ENCODE results near the gene BCL2. TPM values are rescaled to one million over a fixed set of nuclear protein-coding genes. Genes with fewer than 3 reads are reported as not detected.

Gene BCL2
- total and polyA plus RNA-seq, 2 donors from 2014 or later: 6.0 to 39.2 TPM

DNA sequence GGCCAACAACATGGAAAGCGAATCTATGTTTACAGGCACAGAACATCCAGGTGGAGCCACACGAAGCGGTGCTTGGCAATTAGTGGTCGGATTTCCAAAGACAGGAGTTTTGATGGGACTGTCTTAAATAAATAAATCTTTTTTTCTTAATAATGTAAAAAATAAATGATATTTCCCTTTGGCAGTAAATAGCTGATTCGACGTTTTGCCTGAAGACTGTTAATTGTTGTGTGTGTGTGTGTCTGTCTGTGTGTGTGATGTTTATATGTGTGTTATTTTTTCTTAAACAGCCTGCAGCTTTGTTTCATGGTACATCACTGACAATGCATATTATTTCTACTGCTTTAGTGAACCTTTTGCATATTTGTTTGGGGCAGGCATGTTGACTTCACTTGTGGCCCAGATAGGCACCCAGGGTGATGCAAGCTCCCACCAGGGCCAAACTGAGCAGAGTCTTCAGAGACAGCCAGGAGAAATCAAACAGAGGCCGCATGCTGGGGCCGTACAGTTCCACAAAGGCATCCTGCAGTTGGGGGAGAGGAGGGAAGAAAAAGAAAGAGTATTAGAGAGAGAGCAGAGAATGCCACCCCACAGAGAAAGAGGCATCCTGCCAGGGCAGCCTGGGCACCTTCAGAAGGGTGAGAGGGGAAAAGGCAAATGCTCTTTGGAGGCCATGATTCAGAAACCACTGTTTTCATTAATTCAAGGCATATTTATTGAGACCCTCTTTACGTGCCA lies 191.2 kb downstream of the BCL2 start:
- FAIRE-seq: no peak

DNA sequence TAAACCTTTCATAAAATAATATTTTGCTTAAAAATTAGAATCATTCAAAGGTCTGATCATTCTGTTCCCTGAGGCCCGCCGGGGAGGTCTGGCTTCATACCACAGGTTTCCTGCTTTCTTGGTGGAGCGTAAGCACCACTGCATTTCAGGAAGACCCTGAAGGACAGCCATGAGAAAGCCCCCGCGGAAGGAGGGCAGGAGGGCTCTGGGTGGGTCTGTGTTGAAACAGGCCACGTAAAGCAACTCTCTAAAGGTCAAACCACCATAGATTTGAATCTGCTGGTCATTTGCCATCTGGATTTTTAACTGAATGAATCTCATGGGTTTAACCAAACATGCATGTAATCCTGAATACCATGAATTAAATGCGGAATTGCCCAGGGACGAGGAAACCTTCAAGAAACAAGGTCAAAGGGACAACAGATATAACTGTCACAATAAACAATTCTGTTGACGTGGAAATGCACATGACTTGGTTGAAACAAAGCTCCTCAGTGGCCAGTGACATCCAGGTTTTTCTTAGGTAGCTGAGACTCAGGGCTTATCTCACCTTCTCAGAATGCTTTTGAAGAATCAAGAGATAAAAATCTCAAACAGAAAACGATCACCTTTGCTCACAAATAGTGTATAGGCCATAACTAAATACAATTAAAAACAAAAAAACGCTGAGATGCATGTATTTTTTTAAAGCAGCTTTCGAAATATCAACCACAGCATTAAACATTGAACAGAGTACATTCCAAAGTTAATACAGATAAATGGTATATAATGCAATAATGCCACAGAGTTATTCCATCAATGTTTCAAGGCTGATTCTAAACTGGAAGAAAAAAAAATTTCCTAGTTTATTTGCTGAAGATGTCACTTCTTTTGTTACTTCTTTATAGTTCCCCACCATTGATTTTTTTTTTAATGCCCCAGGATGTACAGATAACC lies 193.2 kb downstream of the BCL2 start:
- H3K9me3 ChIP-seq (ENCODE audit: control insufficient read depth in 2 of 3, insufficient read depth in 1 of 3, low read length in 3 of 3): no peaks in the 10 kb centered on the region
- DNase-seq (no peak), FAIRE-seq (no peak)
- no peak overlapping the region for H3K27ac ChIP-seq (ENCODE audit: low read depth in 2 of 2, low read length in 2 of 2)
- TF ChIP-seq, protein P1, sequence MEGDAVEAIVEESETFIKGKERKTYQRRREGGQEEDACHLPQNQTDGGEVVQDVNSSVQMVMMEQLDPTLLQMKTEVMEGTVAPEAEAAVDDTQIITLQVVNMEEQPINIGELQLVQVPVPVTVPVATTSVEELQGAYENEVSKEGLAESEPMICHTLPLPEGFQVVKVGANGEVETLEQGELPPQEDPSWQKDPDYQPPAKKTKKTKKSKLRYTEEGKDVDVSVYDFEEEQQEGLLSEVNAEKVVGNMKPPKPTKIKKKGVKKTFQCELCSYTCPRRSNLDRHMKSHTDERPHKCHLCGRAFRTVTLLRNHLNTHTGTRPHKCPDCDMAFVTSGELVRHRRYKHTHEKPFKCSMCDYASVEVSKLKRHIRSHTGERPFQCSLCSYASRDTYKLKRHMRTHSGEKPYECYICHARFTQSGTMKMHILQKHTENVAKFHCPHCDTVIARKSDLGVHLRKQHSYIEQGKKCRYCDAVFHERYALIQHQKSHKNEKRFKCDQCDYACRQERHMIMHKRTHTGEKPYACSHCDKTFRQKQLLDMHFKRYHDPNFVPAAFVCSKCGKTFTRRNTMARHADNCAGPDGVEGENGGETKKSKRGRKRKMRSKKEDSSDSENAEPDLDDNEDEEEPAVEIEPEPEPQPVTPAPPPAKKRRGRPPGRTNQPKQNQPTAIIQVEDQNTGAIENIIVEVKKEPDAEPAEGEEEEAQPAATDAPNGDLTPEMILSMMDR (IDR thresholded peaks at IDR 0.05; ENCODE audit: borderline replicate concordance, extremely low read depth, insufficient read depth): no peak
- intact Hi-C loops (cut with DNase I): no loop called here
- H3K4me1 ChIP-seq (ENCODE audit: control insufficient read depth in 2 of 3, insufficient read depth in 2 of 3, low read depth in 1 of 3, low read length in 3 of 3): peaks cover 0 to 3% (median 0%) of the 10 kb centered on the region in 3 donors
- no peak overlapping the region for H3K9ac ChIP-seq (ENCODE audit: low read length in 3 of 3)
- peaks cover 0 to 2% (median 0%) of the 10 kb centered on the region in 3 donors for H3K36me3 ChIP-seq (ENCODE audit: control insufficient read depth in 2 of 3, insufficient read depth in 3 of 3, low read length in 3 of 3)
- H3K4me3 ChIP-seq (ENCODE audit: low read length in 3 of 3): no peak overlapping the region
- no peaks in the 10 kb centered on the region for H3K27me3 ChIP-seq (ENCODE audit: control insufficient read depth, insufficient read depth, low read length)

More for the DNA sequence above, 191.2 kb downstream of the BCL2 start:
- no peak for DNase-seq
- intact Hi-C loops (cut with DNase I): no loop called here
- H3K4me1 ChIP-seq (ENCODE audit: control insufficient read depth in 2 of 3, insufficient read depth in 2 of 3, low read depth in 1 of 3, low read length in 3 of 3): peaks cover 0 to 16% (median 5%) of the 10 kb centered on the region in 3 donors
- H3K27me3 ChIP-seq (ENCODE audit: control insufficient read depth, insufficient read depth, low read length): no peaks in the 10 kb centered on the region
- H3K27ac ChIP-seq (ENCODE audit: low read depth in 2 of 2, low read length in 2 of 2): no peak overlapping the region
- no peaks in the 10 kb centered on the region for H3K9me3 ChIP-seq (ENCODE audit: control insufficient read depth in 2 of 3, insufficient read depth in 1 of 3, low read length in 3 of 3)
- H3K36me3 ChIP-seq (ENCODE audit: control insufficient read depth in 2 of 3, insufficient read depth in 3 of 3, low read length in 3 of 3): peaks cover 0 to 2% (median 0%) of the 10 kb centered on the region in 3 donors
- H3K9ac ChIP-seq (ENCODE audit: low read length in 3 of 3): no peak overlapping the region
- TF ChIP-seq, protein P1 (IDR thresholded peaks at IDR 0.05; ENCODE audit: borderline replicate concordance, extremely low read depth, insufficient read depth): no peak
- H3K4me3 ChIP-seq (ENCODE audit: low read length in 3 of 3): no peak overlapping the region

GRCh38 chr18:63120620-63121019 lies 198.9 kb downstream of the BCL2 start:
- H3K9ac ChIP-seq (ENCODE audit: low read length in 3 of 3): no peak overlapping the region
- TF ChIP-seq, protein P1 (IDR thresholded peaks at IDR 0.05; ENCODE audit: borderline replicate concordance, extremely low read depth, insufficient read depth): no peak
- intact Hi-C loops (cut with DNase I): no loop called here

More at GRCh38 chr18:63120620-63121019, 198.9 kb downstream of the BCL2 start:
- Histone ChIP-seq H3K27me3 (ENCODE audit: control insufficient read depth, insufficient read depth, low read length) (no peaks in the 10 kb centered on the region), H3K4me3 (ENCODE audit: low read length in 3 of 3) (no peak overlapping the region), H3K27ac (ENCODE audit: low read depth in 2 of 2, low read length in 2 of 2) (no peak overlapping the region), H3K36me3 (ENCODE audit: control insufficient read depth in 2 of 3, insufficient read depth in 3 of 3, low read length in 3 of 3) (no peaks in the 10 kb centered on the region), H3K4me1 (ENCODE audit: control insufficient read depth in 2 of 3, insufficient read depth in 2 of 3, low read depth in 1 of 3, low read length in 3 of 3) (no peaks in the 10 kb centered on the region), H3K9me3 (ENCODE audit: control insufficient read depth in 2 of 3, insufficient read depth in 1 of 3, low read length in 3 of 3) (no peaks in the 10 kb centered on the region)
- DNase-seq: no peak
- FAIRE-seq: no peak
